Stimulated activated CD8-positive, alpha-beta memory T cell treated with anti-CD3 and anti-CD28 coated beads, Interleukin-12 subunit alpha, Interleukin-12 subunit beta, amount 100 ng/mL, for 24 hours (primary cell): ENCODE results near the gene TRPC5OS.

Experiments
- DNase-seq: peaks from one replicate; pipeline ENCODE4 v3.0.0-alpha.2; 2020; ENCODE audit errors: extremely low read depth

The TRPC5OS gene

DNA sequence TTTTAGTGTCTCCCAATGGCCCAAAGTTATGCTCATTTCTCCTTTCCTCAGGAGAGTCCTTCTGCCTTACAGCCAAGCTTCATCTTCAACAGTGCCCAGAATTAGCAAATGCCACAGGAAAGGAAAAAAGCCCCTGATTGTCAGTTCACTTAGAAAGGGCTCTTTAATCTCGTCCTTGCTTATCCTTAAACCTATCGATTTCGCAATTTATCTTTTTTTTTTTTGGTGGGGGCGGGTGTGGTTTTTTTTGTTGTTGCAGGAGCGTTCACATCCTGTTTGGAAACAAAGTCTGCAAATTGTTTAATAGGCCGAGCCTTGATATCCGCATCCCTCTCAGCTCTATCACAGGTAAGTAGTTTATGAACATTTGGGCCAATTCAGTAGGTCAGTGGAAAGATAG lies 20.2 kb downstream of the TRPC5OS start:
- no peak for DNase-seq

DNA sequence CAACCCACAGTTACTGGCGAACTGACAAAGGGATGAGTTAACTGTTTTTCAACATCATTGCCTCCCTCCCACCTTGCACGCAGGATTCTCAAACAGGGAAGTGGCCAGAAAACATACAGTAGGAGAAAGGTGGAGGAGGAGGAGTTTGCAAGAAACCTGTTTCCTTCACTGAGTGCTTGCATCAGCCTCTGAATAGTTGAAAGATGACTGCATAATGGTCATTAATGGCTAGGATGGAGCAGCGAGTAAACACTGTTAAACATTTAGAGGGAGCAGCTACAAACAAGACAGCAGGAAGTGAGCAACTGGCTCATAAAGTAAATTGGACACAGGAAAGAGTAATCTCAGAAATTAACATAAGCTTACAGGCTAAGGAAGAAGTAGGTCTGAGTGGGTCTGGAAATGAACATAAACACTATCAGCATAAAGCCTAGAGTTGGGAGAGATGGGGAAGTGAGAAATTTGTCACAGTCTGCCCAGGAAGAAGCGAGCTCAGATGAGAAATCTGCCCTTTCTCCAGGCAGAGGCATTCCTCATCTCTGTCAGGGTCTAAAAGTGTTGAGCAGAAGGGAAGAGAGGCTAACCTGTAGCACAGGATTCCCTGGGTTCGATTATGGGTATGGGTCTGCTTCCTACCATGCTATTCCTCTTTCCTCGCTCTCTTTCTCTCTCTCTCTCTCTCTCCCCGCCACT lies 38.6 kb downstream of the TRPC5OS start:
- DNase-seq: no peak

DNA sequence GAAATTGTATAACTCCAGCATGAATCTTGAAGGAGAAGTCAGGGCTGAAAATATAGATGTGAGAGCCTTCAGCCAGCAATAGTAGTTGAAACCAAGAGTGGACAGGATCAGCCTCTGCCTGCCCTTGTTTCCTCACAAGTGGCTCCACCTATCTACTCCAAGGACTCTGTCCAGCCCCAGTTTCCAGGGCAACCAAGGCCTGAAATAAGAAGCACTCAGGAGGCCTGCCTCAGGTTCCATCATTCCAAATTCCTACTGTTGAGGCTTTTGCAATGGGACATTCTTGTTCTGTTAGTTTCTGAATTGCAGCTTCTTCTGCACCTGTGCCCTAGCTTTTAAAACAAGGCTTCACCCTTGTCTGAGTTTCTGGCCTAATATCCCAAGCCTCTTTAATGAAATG lies 41.6 kb downstream of the TRPC5OS start:
- DNase-seq: no peak

DNA sequence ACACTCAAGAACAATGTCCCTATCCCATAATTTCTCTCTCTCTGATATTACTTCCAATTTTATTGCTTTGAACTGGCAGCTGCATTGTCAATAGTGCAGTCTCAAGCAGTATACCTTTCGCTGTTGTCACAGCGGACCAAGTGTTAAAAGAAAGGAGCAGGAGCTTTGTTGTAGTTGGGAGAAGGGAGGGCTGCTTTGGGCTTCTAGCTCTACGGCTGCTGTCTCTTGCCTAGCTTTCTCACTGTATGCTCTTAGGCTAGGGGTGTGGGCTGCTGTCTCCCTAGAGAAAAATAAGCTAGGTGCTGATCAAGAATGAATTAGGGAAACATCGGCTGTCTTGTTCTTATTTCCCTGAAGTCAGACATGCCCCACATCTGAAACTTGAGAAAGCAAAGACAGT lies 52.5 kb downstream of the TRPC5OS start:
- DNase-seq: no peak
